Smooth muscle cell (in vitro differentiated cells): ENCODE results near the gene DMD. TPM values are rescaled to one million over a fixed set of nuclear protein-coding genes. Genes with fewer than 3 reads are reported as not detected.

ENCODE experiments used
- DNase-seq: peaks from one replicate; lab custom pipeline; 2025; ENCODE audit not compliant: unreplicated experiment; lab: John Stamatoyannopoulos, UW
- H2AFZ ChIP-seq: fragments of 200-600 bp; sonication (generic); 2 replicates; pipeline ENCODE4 v1.6.0; 2016; ENCODE audit warnings: antibody characterized with exemption, low read depth, mild to moderate bottlenecking
- H3F3A ChIP-seq: fragments of 200-600 bp; sonication (generic); 2 replicates; pipeline ENCODE4 v1.6.0; 2017; ENCODE audit warnings: antibody characterized with exemption, low read depth
- H3K27ac ChIP-seq: fragments of 200-600 bp; sonication (generic); 2 replicates; pipeline ENCODE4 v1.5.1; 2016; ENCODE audit warnings: low read depth, mild to moderate bottlenecking
- H3K27me3 ChIP-seq: fragments of 200-600 bp; sonication (generic); 2 replicates; pipeline ENCODE4 v1.6.1; 2016; ENCODE audit warnings: low read depth, mild to moderate bottlenecking
- H3K36me3 ChIP-seq: fragments of 200-600 bp; sonication (generic); 2 replicates; pipeline ENCODE4 v1.5.1; 2016; ENCODE audit warnings: low read depth
- H3K4me1 ChIP-seq: fragments of 200-600 bp; sonication (generic); 2 replicates; pipeline ENCODE4 v1.5.1; 2016; ENCODE audit warnings: low read depth
- H3K4me2 ChIP-seq: fragments of 200-600 bp; sonication (generic); 2 replicates; pipeline ENCODE4 v1.6.0; 2016; ENCODE audit warnings: mild to moderate bottlenecking
- H3K4me3 ChIP-seq: fragments of 200-600 bp; sonication (generic); 2 replicates; pipeline ENCODE4 v1.5.1; 2016; ENCODE audit warnings: mild to moderate bottlenecking
- H3K79me2 ChIP-seq: fragments of 200-600 bp; sonication (generic); 2 replicates; pipeline ENCODE4 v1.6.0; 2016; ENCODE audit warnings: low read depth, mild to moderate bottlenecking
- H3K9ac ChIP-seq: fragments of 200-600 bp; sonication (generic); 2 replicates; pipeline ENCODE4 v1.6.0; 2016; ENCODE audit warnings: low read depth
- H3K9me3 ChIP-seq: fragments of 200-600 bp; sonication (generic); replicated peaks from 2 replicates; pipeline ENCODE4 v1.5.1; 2016; ENCODE audit warnings: low read depth
- H4K20me1 ChIP-seq: fragments of 200-600 bp; sonication (generic); 2 replicates; pipeline ENCODE4 v1.6.0; 2016; ENCODE audit warnings: low read depth
- WGBS: methylation state at CpG from one replicate; pipeline ENCODE4 v1.1.7; 2016; ENCODE audit warnings: low lambda C conversion rate; 5-methylcytosine and 5-hydroxymethylcytosine counted together
- polyA plus RNA-seq: library from polyadenylated mRNA; unstranded; fragments of >200 nt; fragmentation: Nextera tagmentation; extraction: Ambion mirVana; gene quantifications from 2 replicates; pipeline ENCODE4 v1.2.1, GENCODE V29; 2016
- total RNA-seq: library from RNA; depleted of rRNA; stranded (reverse); fragments of >200 nt; gene quantifications from 2 replicates; pipeline ENCODE4 v1.2.3, GENCODE V29; 2014
- TF ChIP-seq, protein P1 (sequence below): fragments of 200-600 bp; sonication (generic); IDR thresholded peaks from 2 replicates; pipeline ENCODE4 v1.5.1; 2017; ENCODE audit warnings: borderline replicate concordance, mild to moderate bottlenecking, antibody characterized with exemption; ENCODE audit not compliant: insufficient read depth, poor library complexity, severe bottlenecking

DMD gene
- total and polyA plus RNA-seq, 2 experiments from 2014 or later, result 12.3 to 12.6 TPM

DNA sequence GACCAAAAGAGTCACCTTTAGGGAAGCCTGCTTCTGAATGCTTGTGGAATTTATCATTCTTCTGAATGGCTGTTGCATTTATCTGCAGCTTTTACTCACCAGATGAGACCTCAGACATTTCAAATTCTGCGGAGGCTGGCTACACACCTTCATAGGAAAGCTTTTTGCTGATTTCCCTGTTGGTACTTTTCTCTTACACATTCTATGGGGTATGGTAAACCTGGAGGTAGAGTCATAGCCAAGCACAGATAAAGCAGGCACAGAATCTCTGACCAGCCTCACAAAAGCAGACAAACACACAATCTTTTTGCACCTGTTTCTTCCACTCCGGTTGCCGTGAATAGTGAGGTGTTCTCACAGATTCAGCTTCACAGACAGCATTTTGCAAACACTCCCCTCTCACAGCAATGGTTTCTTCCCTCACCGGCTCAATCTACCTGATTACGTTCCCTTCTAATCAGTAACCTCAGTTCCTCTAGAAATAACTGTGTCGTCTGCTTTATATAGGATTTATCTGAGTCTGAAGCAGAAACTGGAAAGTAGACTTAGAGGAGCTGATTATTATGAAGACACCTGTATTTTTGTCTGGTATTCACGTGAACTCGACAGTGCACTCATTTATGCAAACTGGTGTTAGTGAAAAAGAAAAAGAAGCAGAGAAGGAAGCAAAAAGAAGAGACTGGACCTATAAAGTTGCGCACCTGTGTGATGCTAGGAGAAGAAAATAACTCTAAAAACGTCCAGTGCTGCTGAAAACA is 83.1 kb downstream of the DMD start:
- no peak overlapping the region for H3K4me2 ChIP-seq
- no peaks in the 10 kb centered on the region for H4K20me1 ChIP-seq
- no peaks in the 10 kb centered on the region for H3K36me3 ChIP-seq
- H2AFZ ChIP-seq, result no peak overlapping the region
- DNase-seq, result no peak
- peaks cover 8% of the 10 kb centered on the region for H3K4me1 ChIP-seq
- TF ChIP-seq, protein P1, sequence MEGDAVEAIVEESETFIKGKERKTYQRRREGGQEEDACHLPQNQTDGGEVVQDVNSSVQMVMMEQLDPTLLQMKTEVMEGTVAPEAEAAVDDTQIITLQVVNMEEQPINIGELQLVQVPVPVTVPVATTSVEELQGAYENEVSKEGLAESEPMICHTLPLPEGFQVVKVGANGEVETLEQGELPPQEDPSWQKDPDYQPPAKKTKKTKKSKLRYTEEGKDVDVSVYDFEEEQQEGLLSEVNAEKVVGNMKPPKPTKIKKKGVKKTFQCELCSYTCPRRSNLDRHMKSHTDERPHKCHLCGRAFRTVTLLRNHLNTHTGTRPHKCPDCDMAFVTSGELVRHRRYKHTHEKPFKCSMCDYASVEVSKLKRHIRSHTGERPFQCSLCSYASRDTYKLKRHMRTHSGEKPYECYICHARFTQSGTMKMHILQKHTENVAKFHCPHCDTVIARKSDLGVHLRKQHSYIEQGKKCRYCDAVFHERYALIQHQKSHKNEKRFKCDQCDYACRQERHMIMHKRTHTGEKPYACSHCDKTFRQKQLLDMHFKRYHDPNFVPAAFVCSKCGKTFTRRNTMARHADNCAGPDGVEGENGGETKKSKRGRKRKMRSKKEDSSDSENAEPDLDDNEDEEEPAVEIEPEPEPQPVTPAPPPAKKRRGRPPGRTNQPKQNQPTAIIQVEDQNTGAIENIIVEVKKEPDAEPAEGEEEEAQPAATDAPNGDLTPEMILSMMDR, result no peak
- no peaks in the 10 kb centered on the region for H3K27me3 ChIP-seq
- no peaks in the 10 kb centered on the region for H3K79me2 ChIP-seq
- no peaks in the 10 kb centered on the region for H3F3A ChIP-seq
- no peaks in the 10 kb centered on the region for H3K9me3 ChIP-seq
- no peak overlapping the region for H3K9ac ChIP-seq
- 70% methylated on average over 10 of the region's 10 CpGs for WGBS
- no peak overlapping the region for H3K27ac ChIP-seq
- H3K4me3 ChIP-seq, result no peak overlapping the region

DNA sequence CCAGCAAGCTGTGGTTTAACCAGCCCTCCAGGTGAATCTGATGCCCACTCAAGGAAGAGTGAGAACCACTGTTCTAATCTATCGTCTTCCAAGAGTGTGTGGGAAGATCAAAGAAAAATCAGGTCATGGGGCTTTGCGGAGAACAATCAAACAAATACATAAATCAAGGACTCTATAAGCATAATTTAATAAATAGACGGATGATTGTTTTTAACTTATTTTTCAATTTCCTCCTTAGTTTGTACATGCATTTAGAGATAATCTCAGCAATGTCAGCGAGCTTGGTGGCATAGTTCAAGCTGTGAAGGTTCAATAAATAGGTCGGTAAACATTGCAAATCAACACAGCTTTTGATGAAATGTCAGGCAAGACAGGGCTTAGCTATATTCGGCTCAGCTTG is 84.9 kb downstream of the DMD start:
- H3K36me3 ChIP-seq, result no peaks in the 10 kb centered on the region
- H3K9ac ChIP-seq, result no peak overlapping the region
- H3F3A ChIP-seq, result no peaks in the 10 kb centered on the region
- no peak overlapping the region for H3K4me3 ChIP-seq
- no peaks in the 10 kb centered on the region for H3K27me3 ChIP-seq
- no peaks in the 10 kb centered on the region for H3K9me3 ChIP-seq
- no peak overlapping the region for H3K4me2 ChIP-seq
- H3K4me1 ChIP-seq, result peaks cover 8% of the 10 kb centered on the region
- H2AFZ ChIP-seq, result no peak overlapping the region
- no peaks in the 10 kb centered on the region for H4K20me1 ChIP-seq
- H3K27ac ChIP-seq, result no peak overlapping the region
- TF ChIP-seq, protein P1, result no peak
- WGBS, result 61% methylated on average over 6 of the region's 6 CpGs
- DNase-seq, result no peak
- H3K79me2 ChIP-seq, result no peaks in the 10 kb centered on the region

DNA sequence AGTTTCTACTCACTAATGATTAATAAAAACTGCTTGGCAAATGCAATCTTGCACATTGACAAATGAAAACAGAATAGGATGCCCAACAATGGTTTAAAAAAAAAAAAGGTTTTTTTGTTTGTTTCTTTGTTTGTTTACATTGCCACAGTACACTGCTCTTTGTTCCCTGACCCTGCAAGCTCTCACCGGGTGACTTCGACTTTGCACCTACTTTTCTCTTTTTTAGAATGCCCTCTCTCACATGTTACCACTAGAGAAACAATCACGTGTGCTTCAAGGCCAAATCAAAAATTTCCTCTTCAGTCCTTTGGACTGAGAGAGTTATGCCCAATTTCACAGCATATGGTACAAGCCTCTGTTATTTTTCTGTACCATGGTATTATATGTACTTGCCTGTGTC is 101.5 kb downstream of the DMD start:
- no peaks in the 10 kb centered on the region for H3K36me3 ChIP-seq
- no peaks in the 10 kb centered on the region for H3K4me1 ChIP-seq
- no peaks in the 10 kb centered on the region for H3K79me2 ChIP-seq
- no peak overlapping the region for H3K9ac ChIP-seq
- no peaks in the 10 kb centered on the region for H4K20me1 ChIP-seq
- 64% methylated on average over 3 of the region's 3 CpGs for WGBS
- no peak overlapping the region for H3K4me2 ChIP-seq
- no peak for DNase-seq
- peak overlapping the region; percentile 6 for H2AFZ ChIP-seq
- no peaks in the 10 kb centered on the region for H3K9me3 ChIP-seq
- no peak overlapping the region for H3K27ac ChIP-seq
- TF ChIP-seq, protein P1, result no peak
- H3K4me3 ChIP-seq, result no peak overlapping the region
- H3K27me3 ChIP-seq, result no peaks in the 10 kb centered on the region
- no peaks in the 10 kb centered on the region for H3F3A ChIP-seq

DNA sequence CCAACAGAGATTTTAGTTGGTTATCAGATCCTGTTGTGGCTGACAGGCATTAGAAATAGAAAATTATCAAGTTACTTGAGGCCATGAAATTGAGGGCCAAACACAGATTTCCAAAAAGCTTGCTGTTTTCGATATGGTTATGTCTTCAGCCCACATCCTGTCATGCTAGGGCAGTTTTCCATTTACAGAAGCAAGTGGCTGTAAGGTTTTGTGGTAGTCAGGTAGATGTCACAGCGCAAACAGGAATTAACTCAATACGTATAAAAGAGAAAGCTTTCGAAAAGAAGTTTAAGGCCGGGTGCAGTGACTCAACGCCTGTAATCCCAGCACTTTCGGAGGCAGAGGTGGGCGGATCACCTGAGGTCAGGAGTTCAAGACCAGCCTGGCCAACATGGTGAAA is 104.6 kb downstream of the DMD start:
- Histone ChIP-seq H2AFZ (no peak overlapping the region), H3K36me3 (no peaks in the 10 kb centered on the region), H3K4me2 (no peak overlapping the region), H3K9me3 (no peaks in the 10 kb centered on the region), H3K27ac (no peak overlapping the region), H4K20me1 (no peaks in the 10 kb centered on the region), H3F3A (no peaks in the 10 kb centered on the region), H3K27me3 (no peaks in the 10 kb centered on the region), H3K9ac (no peak overlapping the region), H3K79me2 (no peaks in the 10 kb centered on the region), H3K4me3 (no peak overlapping the region), H3K4me1 (peaks cover 6% of the 10 kb centered on the region)
- 93% methylated on average over 8 of the region's 8 CpGs for WGBS
- DNase-seq, result no peak
- TF ChIP-seq, protein P1, result no peak
